SH-SY5Y (cell line): Measurements from ENCODE around the gene PCARE.

Experiments used
- GATA2 ChIP-seq: IDR thresholded peaks from 2 replicates; pipeline ENCODE4 v1.6.1; 2011; ENCODE audit warnings: mild to moderate bottlenecking, low read depth, low read length
- GATA3 ChIP-seq: IDR thresholded peaks from 2 replicates; pipeline ENCODE4 v1.6.1; 2011; ENCODE audit warnings: low read depth, mild to moderate bottlenecking, low read length, moderate library complexity

GRCh38 chr2:29096969-29097368 lies 22.6 kb upstream of the PCARE start:
- no peak for TF ChIP-seq GATA3
- no peak for TF ChIP-seq GATA2
